NCI-H2107 treated with DMSO at 0.1 percent for 48 hours (cell line): Measurements from ENCODE around the gene PGS1.
"Not testable (repeated sequence)": the region's sequence is repeated elsewhere in the genome, so short reads cannot be mapped to it uniquely, and the experiment has no call there.

Experiments used
- DNase-seq: peaks from one replicate; lab custom pipeline; 2025; ENCODE audit not compliant: unreplicated experiment; lab: John Stamatoyannopoulos, UW

PGS1 gene

GRCh38 chr17:78378225-78379130 is at the start of gene PGS1:
Gene PGS1, plus strand, starts transcription at chr17:78378649. Its CDS starts 17 bp downstream, at chr17:78378666.
- DNase-seq, result no peak

- DNase-seq, result no peak
Measured at GRCh38 chr17:78329263-78330059, 49.0 kb upstream of the PGS1 start.

GRCh38 chr17:78330570-78331224 is 47.8 kb upstream of the PGS1 start:
- DNase-seq, result no peak

GRCh38 chr17:78331355-78331754 is 47.1 kb upstream of the PGS1 start:
- DNase-seq, result not testable (repeated sequence)

GRCh38 chr17:78332991-78333390 is 45.5 kb upstream of the PGS1 start:
- no peak for DNase-seq

- peak; percentile 30 for DNase-seq
Measured at GRCh38 chr17:78335209-78335608, 43.2 kb upstream of the PGS1 start.

- no peak for DNase-seq
Measured at GRCh38 chr17:78337244-78338109, 41.0 kb upstream of the PGS1 start.

GRCh38 chr17:78338486-78339259 is 39.8 kb upstream of the PGS1 start:
- no peak for DNase-seq

GRCh38 chr17:78340183-78340955 is 38.1 kb upstream of the PGS1 start:
- no peak for DNase-seq

- DNase-seq, result no peak
Measured at GRCh38 chr17:78341559-78342448, 36.6 kb upstream of the PGS1 start.

GRCh38 chr17:78342449-78343186 is 35.8 kb upstream of the PGS1 start:
- DNase-seq, result no peak

GRCh38 chr17:78343187-78343542 is 35.3 kb upstream of the PGS1 start:
- DNase-seq, result no peak

- no peak for DNase-seq
Measured at GRCh38 chr17:78343543-78344201, 34.8 kb upstream of the PGS1 start.

- no peak for DNase-seq
Measured at GRCh38 chr17:78344666-78345065, 33.8 kb upstream of the PGS1 start.

- no peak for DNase-seq
Measured at GRCh38 chr17:78345172-78345571, 33.3 kb upstream of the PGS1 start.

GRCh38 chr17:78345791-78346494 is 32.5 kb upstream of the PGS1 start:
- no peak for DNase-seq
